Skin epidermis (tissue), 12 donors: ENCODE results near the gene SLC16A4.
"Not testable (repeated sequence)": the region's sequence is repeated elsewhere in the genome, so short reads cannot be mapped to it uniquely, and the experiment has no call there.

ENCODE experiments used
- H3K27ac ChIP-seq, 21 experiments: fragments of 200-600 bp; sonication (generic) in 11 of 21; one replicate each; pipeline ENCODE4 v1.5.0; 2020; ENCODE audit warnings: mild to moderate bottlenecking in 3 of 21, inconsistent platforms in 2 of 21, moderate library complexity in 2 of 21
- H3K4me3 ChIP-seq, 7 experiments: fragments of 200-600 bp; sonication (generic) in 2 of 7; one replicate each; pipeline ENCODE4 v1.5.0; 2020; ENCODE audit warnings: inconsistent platforms in 2 of 7, mild to moderate bottlenecking in 2 of 7, moderate library complexity in 1 of 7

The SLC16A4 gene

GRCh38 chr1:110411173-110411735 is 20.4 kb upstream of the SLC16A4 start:
- Histone ChIP-seq H3K4me3 (no peak overlapping the region), H3K27ac (no peak overlapping the region)

- no peak overlapping the region for H3K4me3 ChIP-seq
- no peak overlapping the region for H3K27ac ChIP-seq
Measured at GRCh38 chr1:110409316-110409715, 18.5 kb upstream of the SLC16A4 start.

GRCh38 chr1:110408488-110408887 is 17.7 kb upstream of the SLC16A4 start:
- H3K4me3 ChIP-seq: peak overlapping the region in 3 of 7 experiments; percentile 68 to 94 (median 85)

DNA sequence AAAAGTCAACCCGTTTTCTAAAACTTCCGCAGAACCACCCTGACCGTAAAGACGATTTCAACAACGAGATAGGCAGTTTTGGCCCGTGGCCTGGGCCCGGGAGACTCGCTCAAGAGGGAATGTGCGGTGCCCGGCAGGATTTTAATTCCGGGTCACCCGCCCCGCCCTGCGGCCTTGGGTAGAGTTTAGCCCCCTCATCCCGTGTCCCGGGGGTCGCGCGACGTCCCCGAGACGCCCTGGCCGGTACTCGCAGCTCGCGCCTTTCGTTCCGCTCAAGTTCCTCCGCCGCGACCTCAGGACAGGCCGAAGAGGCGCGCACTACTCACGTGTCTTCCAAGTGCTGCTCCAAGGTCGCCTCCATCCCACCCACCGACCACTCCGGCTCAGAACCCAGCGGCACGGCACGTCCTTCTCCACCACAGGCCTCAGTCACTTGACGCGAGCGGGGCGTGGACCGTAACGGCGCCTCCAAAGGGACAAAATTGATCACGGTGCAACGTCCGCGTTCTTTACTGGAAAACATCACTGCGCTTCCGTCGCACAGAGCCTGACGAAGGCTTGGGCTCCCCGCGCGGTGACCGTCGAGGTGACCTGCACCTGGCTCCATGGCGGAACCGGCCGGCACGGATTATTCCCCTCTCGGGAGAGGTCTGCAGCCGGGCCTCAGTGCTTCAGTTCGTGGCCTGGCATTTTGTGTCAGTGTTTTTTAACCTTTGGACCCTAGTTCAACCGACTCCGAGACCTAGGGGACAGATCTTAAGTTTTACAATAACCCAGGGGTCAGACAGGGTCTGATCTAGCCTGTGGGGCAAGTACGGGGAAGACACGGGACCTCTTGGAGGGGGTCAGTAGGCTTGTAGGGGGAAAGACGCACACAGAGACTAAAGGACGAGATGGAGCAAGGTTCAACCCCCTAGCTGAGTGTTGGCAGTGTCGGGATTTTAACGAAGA is 16.7 kb upstream of the SLC16A4 start, which contains the start of gene LAMTOR5:
TSS of gene LAMTOR5 (minus strand) at position 435 of the 951 bp plus-strand sequence. CDS start at position 361, 74 bp downstream.
- H3K4me3 ChIP-seq: peak within 1 kb of the TSS; percentile 68 to 94 (median 85)
- H3K27ac ChIP-seq: peak within 1 kb of the TSS; percentile 70 to 98 (median 93)

More at GRCh38 chr1:110408488-110408887, 17.7 kb upstream of the SLC16A4 start:
- H3K27ac ChIP-seq: peak overlapping the region in 2 of 21 experiments; percentile 94 to 97

DNA sequence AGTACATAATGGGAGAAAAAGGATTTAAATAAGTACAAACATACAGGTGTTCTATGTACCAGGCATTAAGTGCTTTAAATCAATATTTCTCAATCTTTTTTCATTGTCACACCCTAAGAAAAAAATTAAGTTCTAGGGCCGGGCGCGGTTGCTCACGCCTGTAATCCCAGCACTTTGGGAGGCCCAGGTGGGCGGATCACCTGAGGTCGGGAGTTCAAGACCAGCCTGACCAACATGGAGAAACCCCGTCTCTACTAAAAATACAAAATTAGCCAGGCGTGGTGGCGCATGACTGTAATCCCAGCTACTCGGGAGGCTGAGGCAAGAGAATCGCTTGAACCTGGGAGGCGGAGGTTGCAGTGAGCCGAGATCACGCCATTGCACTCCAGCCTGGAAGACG is 15.6 kb upstream of the SLC16A4 start:
- Histone ChIP-seq H3K27ac (peak overlapping the region in 14 of 21 experiments; percentile 30 to 98 (median 96)), H3K4me3 (peak overlapping the region; percentile 68 to 94 (median 85))

DNA sequence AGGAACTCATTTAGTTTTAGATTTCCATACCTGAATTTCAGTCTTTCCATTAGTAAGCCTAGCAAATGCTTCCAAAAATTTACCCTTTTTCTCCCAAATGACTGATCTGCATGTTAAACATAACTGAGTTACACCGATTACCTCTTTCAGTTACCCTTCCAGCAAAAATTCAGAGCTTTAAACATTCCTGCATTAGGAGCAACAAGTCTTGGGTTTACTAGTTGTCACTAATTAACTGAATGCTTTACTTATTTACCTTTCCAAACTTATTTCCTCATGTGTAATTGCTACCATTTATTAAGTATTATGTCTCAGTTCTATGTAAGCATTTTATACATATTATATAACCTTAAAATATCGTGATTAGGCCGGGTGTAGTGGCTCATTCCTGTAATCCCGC is 13.6 kb upstream of the SLC16A4 start:
- H3K4me3 ChIP-seq: no peak overlapping the region
- no peak overlapping the region for H3K27ac ChIP-seq

DNA sequence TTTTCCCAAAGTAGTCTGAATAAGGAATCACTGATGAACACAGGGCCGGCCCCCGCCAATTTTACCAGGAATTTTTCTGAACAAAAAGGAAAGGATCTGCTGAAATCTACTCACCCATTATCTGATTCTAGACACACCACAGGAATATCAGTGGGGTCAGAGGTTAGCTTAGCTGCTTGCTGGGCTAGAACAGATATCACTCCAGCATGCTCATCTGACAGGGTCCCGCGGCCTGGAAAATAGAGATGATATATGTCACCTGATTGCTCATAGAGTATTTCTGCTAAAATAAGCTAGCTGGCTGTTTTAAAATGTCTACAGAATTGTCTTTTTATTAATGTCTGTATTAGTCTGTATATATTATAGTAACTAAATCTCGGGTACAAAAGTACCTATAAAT is 13.0 kb upstream of the SLC16A4 start:
- no peak overlapping the region for H3K27ac ChIP-seq
- H3K4me3 ChIP-seq: no peak overlapping the region

DNA sequence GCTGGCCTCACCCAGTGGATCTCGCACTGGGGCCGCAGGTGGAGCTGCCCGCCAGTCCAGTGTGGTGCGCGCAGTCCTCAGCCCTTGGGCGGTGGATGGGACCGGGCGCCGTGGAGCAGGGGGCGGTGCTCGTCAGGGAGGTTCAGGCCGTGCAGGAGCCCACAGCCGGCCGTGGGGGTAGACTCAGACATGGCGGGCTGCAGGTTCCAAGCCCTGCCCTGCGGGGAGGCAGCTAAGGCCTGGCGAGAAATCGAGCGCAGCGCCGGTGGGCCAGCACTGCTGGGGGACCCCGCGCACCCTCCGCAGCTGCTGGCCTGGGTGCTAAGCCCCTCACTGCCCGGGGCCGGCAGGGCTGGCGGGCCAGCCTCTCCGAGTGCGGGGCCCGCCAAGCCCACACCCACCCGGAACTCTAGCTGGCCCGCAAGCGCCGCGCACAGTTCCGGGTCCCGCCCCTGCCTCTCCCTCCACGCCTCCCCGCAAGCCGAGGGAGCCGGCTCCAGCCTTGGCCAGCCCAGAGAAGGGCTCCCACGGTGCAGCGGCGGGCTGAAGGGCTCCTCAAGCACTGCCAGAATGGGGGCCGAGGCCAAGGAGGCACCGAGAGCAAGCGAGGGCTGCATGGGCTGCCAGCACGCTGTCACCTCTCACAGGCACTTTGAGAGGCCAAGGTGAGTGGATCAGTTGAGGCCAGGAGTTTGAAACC is 5.6 kb upstream of the SLC16A4 start:
- H3K27ac ChIP-seq, H3K4me3 ChIP-seq: not testable (repeated sequence)

GRCh38 chr1:110394493-110394820 is 3.6 kb upstream of the SLC16A4 start:
- H3K27ac ChIP-seq: no peak overlapping the region
- no peak overlapping the region for H3K4me3 ChIP-seq

- H3K27ac ChIP-seq: no peak overlapping the region
Measured at GRCh38 chr1:110393691-110394492, 3.1 kb upstream of the SLC16A4 start.

DNA sequence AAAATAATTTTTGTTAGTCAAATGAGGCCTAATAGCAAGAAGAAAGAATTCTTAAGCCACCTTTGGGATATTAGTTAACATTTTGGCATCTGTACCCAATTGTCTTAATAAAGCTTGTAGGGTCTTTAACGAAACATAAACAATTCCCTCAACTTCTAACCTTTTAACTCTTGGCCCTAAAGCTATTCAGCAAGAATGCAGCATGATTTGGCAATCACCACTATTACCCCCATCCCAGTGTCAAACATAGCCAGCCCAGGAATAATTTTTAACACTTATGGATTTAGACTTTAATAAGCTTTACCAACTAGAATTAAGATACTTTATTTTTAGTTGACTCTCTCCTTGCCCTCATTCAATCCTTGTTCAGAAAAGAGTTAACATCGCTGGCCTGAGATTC is 2.5 kb upstream of the SLC16A4 start:
- no peak overlapping the region for H3K27ac ChIP-seq

More at GRCh38 chr1:110393691-110394492, 3.1 kb upstream of the SLC16A4 start:
- H3K4me3 ChIP-seq: no peak overlapping the region

GRCh38 chr1:110390096-110390495 is 730 bp downstream of the SLC16A4 start:
- no peak overlapping the region for H3K4me3 ChIP-seq
- H3K27ac ChIP-seq: peak overlapping the region in 2 of 21 experiments; percentile 23 to 30

More for the DNA sequence above, 2.5 kb upstream of the SLC16A4 start:
- H3K4me3 ChIP-seq: no peak overlapping the region

DNA sequence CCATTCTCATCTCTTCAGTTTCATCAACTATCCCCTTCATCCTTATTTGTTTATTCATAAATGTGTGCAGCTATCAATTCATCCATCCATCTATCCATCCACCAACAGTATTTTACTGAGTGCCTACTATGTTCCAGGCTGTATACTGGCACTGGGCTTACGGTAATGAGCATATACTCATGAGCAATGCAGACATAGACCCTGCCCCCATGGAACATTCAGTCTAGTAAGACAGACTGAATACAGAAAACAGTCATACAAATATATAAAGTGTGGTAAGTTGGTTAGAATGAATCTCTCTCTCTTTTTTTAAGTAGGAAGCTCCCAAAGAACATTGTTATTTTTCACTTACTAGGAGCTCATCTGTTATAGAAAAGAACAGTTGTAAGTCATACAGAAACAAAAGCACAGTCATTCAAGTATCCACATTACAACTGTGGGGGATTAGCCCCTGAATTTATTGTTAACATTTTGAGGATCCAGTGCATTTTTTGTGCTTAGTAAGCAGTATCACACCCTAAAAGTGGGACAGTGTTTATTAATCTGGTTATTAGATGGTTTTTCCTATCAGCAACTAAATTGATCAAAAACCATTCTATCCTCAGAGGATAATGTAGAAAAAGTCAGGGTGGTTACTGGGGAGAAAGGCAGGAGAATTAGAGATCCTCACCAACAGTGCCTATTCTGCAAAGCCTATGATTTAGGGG is 3.6 kb downstream of the SLC16A4 start:
- H3K27ac ChIP-seq: peak overlapping the region in 1 of 21 experiments; percentile 10
- H3K4me3 ChIP-seq: no peak overlapping the region

- H3K27ac ChIP-seq: peak overlapping the region in 1 of 21 experiments; percentile 30
- no peak overlapping the region for H3K4me3 ChIP-seq
Measured at GRCh38 chr1:110385369-110385768, 5.5 kb downstream of the SLC16A4 start.

DNA sequence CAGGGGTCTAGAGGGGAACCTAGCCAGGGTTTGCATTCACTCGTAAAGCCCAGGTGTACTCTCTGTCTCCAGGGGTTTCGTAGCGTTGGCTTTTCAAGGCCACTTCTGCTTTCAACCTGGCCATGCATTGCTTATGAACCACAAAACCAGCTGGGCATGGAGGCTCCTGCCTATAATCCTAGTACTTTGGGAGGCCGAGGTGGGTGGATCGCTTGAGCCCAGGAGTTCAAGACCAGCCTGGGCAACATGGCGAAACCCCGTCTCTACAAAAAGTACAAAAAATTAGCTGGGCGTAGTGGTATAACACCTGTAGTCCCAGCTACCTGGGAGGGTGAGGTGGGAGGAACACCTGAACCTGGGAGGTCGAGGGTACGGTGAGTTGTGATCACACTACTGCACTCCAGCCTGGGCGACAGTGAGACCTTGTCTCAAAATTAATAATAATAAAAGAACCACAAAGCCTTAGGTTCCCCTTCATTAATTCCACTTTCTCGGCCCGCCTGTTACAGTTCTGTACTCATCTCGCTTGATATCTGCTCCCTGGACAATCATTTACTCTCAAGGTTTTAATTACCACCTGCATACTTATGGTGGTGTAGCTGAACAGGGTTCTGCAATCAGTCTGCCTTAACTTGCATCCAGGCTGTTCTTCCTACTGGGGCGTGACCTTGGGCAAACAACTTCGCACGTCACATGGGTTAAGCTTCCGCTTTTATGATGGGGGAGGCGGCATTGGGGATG is 6.1 kb downstream of the SLC16A4 start:
- peak overlapping the region in 2 of 21 experiments; percentile 21 to 43 for H3K27ac ChIP-seq

DNA sequence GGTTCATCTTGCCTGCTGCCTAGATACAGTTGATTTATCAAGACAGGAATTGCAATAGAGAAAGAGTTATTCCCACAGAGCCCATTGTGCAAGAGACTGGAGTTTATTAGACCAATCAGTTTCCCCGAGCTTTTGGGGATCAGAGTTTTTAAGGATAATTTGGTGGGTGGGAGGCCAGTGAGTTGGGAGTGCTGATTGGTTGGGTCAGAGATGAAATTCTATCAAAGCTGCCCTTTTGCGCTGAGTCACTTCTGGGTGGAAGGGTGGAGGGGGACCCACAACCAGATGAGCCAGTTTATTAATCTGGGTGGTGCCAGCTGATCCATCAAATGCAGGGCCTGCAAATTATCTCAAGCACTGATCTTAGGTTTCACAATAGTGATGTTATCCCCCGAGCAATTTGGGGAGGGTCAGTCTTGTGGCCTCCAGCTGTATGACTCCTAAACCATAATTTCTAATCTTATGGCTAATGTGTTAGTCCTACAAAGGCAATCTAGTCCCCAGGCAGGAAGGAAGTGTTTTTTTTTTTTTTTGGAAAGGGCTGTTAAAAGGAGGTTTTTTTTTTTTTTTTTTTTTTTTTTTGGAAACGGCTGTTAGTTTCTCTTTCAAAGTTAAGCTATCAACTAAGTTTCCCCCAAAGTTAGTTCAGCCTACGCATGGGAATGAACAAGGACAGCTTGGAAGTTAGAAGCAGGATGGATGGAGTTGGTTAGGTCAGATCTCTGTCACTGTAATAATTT is 7.4 kb downstream of the SLC16A4 start:
- Histone ChIP-seq H3K4me3 (no peak overlapping the region), H3K27ac (peak overlapping the region in 6 of 21 experiments; percentile 8 to 49 (median 30))

More for the DNA sequence above, 6.1 kb downstream of the SLC16A4 start:
- no peak overlapping the region for H3K4me3 ChIP-seq

DNA sequence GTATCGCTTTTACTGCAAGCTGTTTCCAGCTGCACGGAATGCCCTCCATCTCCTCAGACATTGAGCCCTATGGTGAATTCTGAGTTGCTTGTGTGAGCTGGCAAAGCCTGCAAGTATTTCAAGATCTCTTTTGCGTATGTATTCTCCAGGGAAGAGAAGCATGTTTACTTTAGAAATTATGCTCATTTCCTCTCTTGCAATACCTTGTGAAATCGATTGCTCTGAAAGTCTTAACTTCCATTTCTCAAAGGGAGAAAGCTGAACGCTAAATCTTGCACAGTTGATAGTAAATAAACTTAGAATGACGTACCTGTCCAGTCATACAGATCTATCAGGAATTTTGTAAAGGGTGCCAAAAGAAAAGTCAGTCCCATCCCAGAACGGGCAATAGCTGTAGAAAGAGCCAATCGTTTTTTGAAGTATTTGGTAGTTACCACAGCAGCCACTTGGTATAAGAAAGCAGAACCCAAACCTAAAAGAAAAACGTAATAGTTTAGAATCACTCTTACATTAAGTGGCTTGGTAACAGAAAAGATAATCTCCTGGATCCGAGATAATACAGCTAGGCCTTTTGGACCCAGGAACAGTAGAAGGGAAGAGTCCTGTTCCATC is 10.0 kb downstream of the SLC16A4 start:
- H3K4me3 ChIP-seq: no peak overlapping the region
- H3K27ac ChIP-seq: peak overlapping the region in 1 of 21 experiments; percentile 35
